HepG2 (cell line): ENCODE measurements around the gene LGALS4.

Experiments
- ESRRA ChIP-seq: sonication (generic); formaldehyde crosslinking; IDR thresholded peaks from 2 replicates; pipeline ENCODE4 v1.5.1; 2020; ENCODE audit warnings: mild to moderate bottlenecking, low read depth, missing genetic modification reagents
- KLF6 ChIP-seq: IDR thresholded peaks from 2 replicates; pipeline ENCODE4 v1.8.0; 2016; ENCODE audit warnings: missing biosample characterization, missing genetic modification reagents
- PREB ChIP-seq: sonication (generic); formaldehyde crosslinking; IDR thresholded peaks from 2 replicates; pipeline ENCODE4 v1.4.0; 2020; ENCODE audit warnings: missing genetic modification reagents
- ZNF569 ChIP-seq: sonication (generic); formaldehyde crosslinking; IDR thresholded peaks from 2 replicates; pipeline ENCODE4 v1.5.0; 2020; ENCODE audit warnings: mild to moderate bottlenecking, missing genetic modification reagents, moderate library complexity, borderline replicate concordance
- ZNF629 ChIP-seq: sonication (generic); formaldehyde crosslinking; conservative IDR thresholded peaks from 2 replicates; pipeline ENCODE4 v1.5.0; 2020; ENCODE audit warnings: missing genetic modification reagents

- TF ChIP-seq KLF6 (no peak), ZNF629 (CRISPR knock-in tag) (no peak), ESRRA (no peak), ZNF569 (CRISPR knock-in tag) (no peak), PREB (CRISPR knock-in tag) (no peak)
Observed at GRCh38 chr19:38845374-38846024, 32.8 kb upstream of the LGALS4 start.
